WI38 (cell line): ENCODE results near the gene IRF2BP1.
A peak's percentile ranks its signal among the peaks of the same experiment; 100 is the strongest.

ENCODE experiments used
- H3K4me3 ChIP-seq: 2 replicates; pipeline ENCODE4 v1.5.1; 2011; ENCODE audit warnings: low read depth, mild to moderate bottlenecking, control low read depth, low read length
- TF ChIP-seq, protein P1 (sequence below): IDR thresholded peaks from 2 replicates; pipeline ENCODE4 v1.5.1; 2012; ENCODE audit warnings: low read depth, mild to moderate bottlenecking, control low read depth, low read length

The IRF2BP1 gene

DNA sequence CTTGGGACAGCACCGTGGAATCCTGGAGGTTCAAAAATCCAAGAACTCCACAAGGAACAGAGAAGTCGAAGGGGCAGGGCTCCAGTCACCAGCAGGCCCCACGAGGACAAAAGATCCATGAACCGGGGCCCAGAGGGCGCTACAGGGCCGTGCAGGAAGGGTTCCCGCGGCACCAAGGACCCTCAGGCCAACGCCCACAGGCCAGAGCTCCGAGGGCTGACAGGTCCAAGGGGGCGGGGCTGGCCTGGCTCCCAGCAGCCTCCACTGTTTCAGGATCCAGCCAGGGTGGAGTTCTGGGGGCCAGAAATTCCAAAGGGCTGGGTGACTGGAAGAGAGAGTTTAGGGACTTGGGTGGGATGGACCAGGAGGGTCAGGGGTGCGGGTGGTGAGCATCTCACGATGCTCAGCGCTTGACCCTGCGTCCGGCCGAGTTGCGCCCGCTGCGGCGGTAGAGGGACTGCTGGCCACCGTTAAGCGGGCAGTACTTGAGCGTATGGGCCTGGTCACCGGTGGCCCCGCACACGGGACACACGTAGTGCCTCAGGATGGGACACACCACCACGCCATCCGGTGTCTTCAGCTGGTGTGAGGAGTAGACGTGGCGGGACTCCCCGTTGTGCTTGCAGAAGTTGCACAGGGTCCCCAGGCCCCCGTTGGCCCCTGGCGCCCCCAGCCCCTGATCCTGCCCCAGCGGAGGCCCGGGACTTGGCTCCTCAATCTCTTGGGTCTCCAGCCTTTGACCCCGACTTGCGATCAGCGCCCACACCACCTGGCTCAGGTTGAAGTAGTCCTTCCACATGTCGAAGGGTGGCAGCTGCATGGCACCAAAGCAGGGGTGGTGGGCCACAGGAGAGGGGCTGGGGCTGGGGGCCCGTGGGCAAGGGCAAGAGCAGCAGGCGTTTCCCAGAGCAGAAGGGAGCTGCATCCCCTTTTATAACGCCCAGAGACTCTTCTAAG, 28.2 kb upstream of the IRF2BP1 start, which contains the start of gene NANOS2:
Gene NANOS2 (minus strand): TSS at position 905 of the 957 bp plus-strand sequence. CDS start 85 bp downstream, at position 820.
- TF ChIP-seq, protein P1, sequence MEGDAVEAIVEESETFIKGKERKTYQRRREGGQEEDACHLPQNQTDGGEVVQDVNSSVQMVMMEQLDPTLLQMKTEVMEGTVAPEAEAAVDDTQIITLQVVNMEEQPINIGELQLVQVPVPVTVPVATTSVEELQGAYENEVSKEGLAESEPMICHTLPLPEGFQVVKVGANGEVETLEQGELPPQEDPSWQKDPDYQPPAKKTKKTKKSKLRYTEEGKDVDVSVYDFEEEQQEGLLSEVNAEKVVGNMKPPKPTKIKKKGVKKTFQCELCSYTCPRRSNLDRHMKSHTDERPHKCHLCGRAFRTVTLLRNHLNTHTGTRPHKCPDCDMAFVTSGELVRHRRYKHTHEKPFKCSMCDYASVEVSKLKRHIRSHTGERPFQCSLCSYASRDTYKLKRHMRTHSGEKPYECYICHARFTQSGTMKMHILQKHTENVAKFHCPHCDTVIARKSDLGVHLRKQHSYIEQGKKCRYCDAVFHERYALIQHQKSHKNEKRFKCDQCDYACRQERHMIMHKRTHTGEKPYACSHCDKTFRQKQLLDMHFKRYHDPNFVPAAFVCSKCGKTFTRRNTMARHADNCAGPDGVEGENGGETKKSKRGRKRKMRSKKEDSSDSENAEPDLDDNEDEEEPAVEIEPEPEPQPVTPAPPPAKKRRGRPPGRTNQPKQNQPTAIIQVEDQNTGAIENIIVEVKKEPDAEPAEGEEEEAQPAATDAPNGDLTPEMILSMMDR: no peak

DNA sequence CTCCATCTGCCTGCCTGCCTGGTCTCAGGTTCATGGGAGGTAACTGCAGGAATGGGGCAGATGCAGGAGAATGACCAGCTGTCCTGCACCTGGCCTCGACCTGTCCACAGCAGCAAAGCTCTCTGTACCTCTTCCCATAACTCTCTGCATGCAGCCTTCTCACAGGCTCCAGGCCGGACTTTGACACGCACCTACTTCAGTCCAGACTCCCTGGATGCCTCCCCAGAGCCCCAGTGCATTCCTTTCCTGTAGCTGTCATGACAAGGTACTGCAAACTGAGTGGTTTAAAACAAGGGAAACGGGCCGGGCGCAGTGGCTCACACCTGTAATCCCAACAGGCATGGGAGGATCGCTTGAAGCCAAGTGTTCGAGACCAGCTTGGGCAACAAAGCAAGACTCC, 25.4 kb upstream of the IRF2BP1 start:
- TF ChIP-seq, protein P1: no peak
- no peak overlapping the region for H3K4me3 ChIP-seq

More for the DNA sequence above, 28.2 kb upstream of the IRF2BP1 start, which contains the start of gene NANOS2:
- H3K4me3 ChIP-seq: no peak within 1 kb of the TSS

DNA sequence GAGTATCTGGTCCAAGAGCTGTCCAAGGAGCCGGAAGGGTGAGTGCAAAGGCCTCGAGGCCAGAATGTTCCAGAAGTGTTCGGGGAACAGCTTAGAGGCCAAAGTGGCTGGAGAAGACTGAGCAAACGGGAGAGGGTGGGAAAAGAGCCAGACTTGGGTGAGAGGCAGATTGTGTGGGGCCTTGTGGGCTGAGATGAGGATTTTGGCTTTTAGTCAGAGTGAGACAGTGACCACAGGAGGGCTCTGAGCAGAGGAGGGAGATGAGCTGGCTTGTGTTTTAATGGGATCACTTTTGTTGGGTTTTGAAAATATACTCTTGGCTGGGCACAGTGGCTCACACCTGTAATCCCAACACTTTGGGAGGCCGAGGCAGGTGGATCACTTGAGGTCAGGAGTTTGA, 23.0 kb upstream of the IRF2BP1 start:
- TF ChIP-seq, protein P1: no peak

DNA sequence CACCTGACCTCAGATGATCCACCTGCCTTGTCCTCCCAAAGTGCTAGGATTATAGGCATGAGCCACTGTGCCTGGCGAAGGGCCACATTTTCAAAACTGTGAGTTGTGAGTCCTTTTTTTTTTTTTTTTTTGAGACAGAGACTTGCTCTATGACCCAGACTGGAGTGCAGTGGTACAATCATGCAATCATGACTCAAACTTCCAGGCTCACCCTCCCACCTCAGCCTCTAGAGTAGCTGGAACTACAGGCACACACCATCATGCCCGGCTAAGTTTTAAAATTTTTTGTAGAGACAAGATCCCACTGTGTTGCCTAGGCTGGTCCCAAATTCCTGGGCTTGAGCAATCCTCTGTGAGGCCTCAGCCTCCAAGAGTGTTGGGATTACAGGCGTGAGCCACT, 20.3 kb upstream of the IRF2BP1 start:
- no peak overlapping the region for H3K4me3 ChIP-seq
- TF ChIP-seq, protein P1: no peak

More for the DNA sequence above, 23.0 kb upstream of the IRF2BP1 start:
- H3K4me3 ChIP-seq: no peak overlapping the region

DNA sequence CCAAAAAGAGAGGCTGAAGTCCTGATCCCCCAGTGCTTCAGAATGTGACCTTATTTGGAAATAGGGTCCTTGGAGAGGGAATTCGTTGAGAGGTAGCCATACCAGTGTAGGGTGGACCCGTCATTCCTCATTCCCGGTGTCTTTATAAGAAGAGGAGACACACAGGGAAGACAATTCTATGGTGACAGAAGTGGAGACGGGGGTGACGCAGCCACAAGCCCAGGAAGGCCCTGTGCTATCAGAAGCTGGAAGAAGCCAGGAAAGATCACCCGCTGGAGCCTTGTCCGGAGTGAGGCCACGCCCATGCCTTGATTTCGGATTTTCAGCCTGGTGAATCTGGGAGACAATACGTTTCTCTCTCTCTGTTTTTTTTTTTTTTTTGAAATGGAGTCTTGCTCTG, 19.1 kb upstream of the IRF2BP1 start:
- TF ChIP-seq, protein P1: no peak
- no peak overlapping the region for H3K4me3 ChIP-seq

DNA sequence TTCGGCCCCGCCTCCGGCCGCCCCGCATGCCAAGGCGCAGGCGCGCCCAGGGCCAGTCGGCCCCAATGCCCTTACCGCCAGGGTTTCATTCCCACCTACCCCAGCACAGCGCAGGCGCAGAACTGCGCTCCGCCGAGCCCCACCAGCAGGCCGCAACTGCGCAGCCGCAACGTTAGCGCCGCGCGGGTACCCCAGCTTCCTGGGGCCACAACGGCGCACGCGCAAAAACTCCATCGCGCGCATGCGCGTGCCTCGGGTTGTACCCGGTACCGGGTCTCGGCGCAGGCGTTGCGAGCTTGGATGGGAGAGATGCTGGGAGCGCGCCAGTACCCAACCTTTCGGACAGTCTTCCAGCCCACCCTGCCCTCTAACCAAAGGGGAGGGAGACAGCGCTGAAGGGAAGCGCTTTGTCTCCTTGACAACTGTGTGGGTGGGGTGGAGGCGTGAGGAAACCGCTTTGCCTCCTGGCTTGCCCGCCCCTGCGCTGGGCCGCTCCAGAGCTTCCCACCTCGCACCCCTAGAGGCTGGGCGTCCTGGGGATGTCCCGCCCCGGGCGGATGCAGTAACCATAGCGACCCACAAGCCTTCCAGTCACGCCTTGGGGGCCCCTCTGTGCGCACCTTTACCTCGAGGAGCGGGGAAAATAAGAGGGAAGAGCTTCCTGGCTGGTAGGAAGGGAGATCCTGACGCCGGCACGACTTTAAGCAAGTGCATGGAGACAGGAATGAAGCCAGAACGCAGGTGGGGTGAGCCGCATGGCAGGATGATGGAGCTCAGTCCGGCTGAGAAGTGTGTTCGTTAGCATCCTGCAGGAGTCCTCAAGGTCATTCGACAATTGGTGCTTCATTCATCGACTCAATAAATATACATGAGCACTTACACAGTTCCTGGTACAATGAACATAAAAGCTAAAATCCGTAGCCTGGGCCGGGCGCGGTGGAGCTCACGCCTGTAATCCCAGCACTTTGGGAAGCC, 17.0 kb upstream of the IRF2BP1 start:
- TF ChIP-seq, protein P1: no peak
- H3K4me3 ChIP-seq: peak overlapping the region; percentile 71
